Activated T-cell treated with anti-CD3 and anti-CD28 coated beads, Interleukin-2, amount 50 U/mL, for 4 hours (primary cell): Measurements from ENCODE around the gene TMEM209. TPM values are rescaled to one million over a fixed set of nuclear protein-coding genes. Genes with fewer than 3 reads are reported as not detected.

Experiments
- ATAC-seq, 2 donors: fragments of 200-7000 bp; cut with Tn5 transposase; one replicate each; pipeline ENCODE4 v1.10.0; 2021
- DNase-seq: peaks from one replicate; pipeline ENCODE4 v3.0.0-alpha.2; 2020
- H3K27me3 Mint-ChIP-seq: one replicate; pipeline ENCODE4 v1.8.0; 2021; ENCODE audit warnings: low read depth, mixed read lengths
- H3K36me3 Mint-ChIP-seq: one replicate; pipeline ENCODE4 v1.8.0; 2022; ENCODE audit warnings: mixed read lengths; ENCODE audit not compliant: insufficient read depth
- H3K4me1 Mint-ChIP-seq: one replicate; pipeline ENCODE4 v1.8.0; 2021; ENCODE audit warnings: low read depth, mixed read lengths
- H3K4me3 Mint-ChIP-seq: one replicate; pipeline ENCODE4 v1.8.0; 2021; ENCODE audit warnings: mild to moderate bottlenecking, moderate library complexity, mixed read lengths
- H3K9me3 Mint-ChIP-seq: one replicate; pipeline ENCODE4 v1.8.0; 2021; ENCODE audit warnings: mixed read lengths
- total RNA-seq, 3 donors: library from RNA; stranded (reverse); gene quantifications; one replicate each; pipeline ENCODE4 v1.2.1, GENCODE V29; 2021

The TMEM209 gene
- total RNA-seq, 3 donors from 2014 or later, result 44.5 to 46.4 (median 45.0) TPM

DNA sequence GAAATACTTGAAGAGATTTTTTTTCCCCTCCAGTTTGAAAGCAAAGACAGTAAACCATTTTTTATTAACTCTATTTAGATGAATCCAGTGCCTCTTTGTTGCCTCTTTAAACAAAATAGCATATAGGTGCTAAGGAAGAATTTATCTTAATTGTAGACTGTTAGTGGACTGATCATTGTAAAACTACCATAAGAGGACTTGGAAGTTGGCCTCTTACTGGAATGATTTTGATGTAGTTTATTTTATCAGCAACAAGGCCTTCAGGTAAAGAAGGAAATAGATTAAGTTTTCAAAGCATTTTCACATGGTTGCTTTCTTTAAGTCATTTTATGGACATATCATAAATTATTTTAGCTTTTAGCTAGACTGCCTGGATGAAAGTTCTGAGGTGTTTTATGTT lies 81.7 kb downstream of the TMEM209 start:
- Mint-ChIP-seq H3K4me3 (no peak overlapping the region), H3K4me1 (no peaks in the 10 kb centered on the region), H3K36me3 (peaks cover 38% of the 10 kb centered on the region), H3K9me3 (no peaks in the 10 kb centered on the region), H3K27me3 (no peaks in the 10 kb centered on the region)
- no peak for DNase-seq
- no peak for ATAC-seq

DNA sequence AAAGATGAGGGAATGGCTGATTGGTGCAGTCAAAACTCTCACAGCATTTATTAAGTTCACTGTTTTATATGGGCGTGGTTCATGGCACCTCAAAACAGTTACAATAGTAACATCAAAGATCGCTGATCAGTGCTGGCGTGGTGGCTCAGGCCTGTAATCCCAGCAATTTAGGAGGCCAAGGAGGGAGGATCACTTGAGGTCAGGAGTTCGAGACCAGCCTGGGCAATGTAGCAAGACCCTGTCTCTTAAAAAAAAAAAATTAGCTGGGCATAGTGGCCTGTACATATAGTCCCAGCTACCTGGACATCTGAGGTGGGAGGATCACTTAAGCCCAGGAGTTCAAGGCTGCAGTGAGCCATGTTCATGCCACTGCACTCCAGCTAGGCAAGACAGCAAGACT lies 86.4 kb downstream of the TMEM209 start:
- Mint-ChIP-seq H3K4me3 (no peak overlapping the region), H3K9me3 (no peaks in the 10 kb centered on the region), H3K36me3 (peaks cover 27% of the 10 kb centered on the region), H3K4me1 (peaks cover 4% of the 10 kb centered on the region), H3K27me3 (no peaks in the 10 kb centered on the region)
- DNase-seq, result no peak
- ATAC-seq, result no peak

DNA sequence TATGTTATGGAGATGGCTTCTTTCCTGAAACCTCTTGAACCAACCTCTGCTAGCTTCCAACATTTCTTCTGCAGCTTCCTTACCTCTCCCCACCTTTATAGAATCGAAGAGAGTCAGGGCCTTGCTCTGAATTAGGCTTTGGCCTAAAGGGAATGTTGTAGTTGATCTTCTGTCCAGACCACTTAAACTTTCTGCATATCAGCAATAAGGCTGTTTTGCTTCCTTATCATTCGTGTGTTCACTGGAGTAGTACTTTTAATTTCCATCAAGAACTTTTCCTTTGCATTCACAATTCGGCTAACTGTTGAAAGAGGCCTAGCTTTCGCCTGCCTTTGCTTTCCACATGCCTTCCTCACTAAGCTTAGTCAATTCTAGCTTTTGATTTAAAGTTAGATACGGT lies 86.9 kb downstream of the TMEM209 start:
- DNase-seq (no peak), ATAC-seq (no peak)
- no peak overlapping the region for H3K4me3 Mint-ChIP-seq
- no peaks in the 10 kb centered on the region for H3K27me3 Mint-ChIP-seq
- peaks cover 4% of the 10 kb centered on the region for H3K4me1 Mint-ChIP-seq
- no peaks in the 10 kb centered on the region for H3K9me3 Mint-ChIP-seq
- peaks cover 26% of the 10 kb centered on the region for H3K36me3 Mint-ChIP-seq

DNA sequence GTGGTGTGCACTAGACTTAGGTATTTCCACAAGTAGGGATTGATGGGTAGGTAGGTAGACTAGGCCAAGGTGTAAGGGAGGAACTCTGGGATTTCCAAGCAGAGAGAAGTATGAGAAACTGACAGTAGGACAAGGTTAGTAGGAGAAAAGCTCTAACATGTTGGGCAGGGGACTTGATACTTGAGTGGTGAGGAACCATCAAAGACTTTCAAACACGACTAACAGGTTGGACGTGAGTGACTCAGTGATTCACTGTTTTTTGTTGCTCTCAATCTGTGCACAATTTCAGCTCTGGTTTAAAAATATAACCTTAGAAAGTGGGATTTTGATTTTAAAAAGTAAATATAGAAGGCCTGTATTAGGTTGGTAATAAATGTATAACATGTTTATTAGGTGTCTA lies 90.4 kb downstream of the TMEM209 start:
- peaks cover 5% of the 10 kb centered on the region for H3K4me1 Mint-ChIP-seq
- H3K27me3 Mint-ChIP-seq, result no peaks in the 10 kb centered on the region
- peaks cover 14% of the 10 kb centered on the region for H3K36me3 Mint-ChIP-seq
- DNase-seq, result no peak
- no peak overlapping the region for H3K4me3 Mint-ChIP-seq
- no peaks in the 10 kb centered on the region for H3K9me3 Mint-ChIP-seq
- ATAC-seq, result no peak

Other genes with a start within 250 kb of the TMEM209 start
- gene ZC3HC1, start 154.0 kb downstream of the TMEM209 start, total RNA-seq, result 10 to 100 TPM; 24.4 to 27.1 (median 26.8) TPM
- 10 to 100 TPM; 13.1 to 15.4 (median 14.9) TPM for gene KLHDC10, start 134.9 kb downstream of the TMEM209 start, total RNA-seq
- gene SSMEM1, start 2.5 kb upstream of the TMEM209 start, total RNA-seq, result not detected
- 1 to 10 TPM in 1 of 3 donors, under 1 TPM in 2; 0.55 to 1.5 (median 0.87) TPM for gene CPA2, start 61.5 kb upstream of the TMEM209 start, total RNA-seq
- gene CPA4, start 87.8 kb upstream of the TMEM209 start, total RNA-seq, result under 1 TPM in 2 of 3 donors, not detected in 1; 0.18 to 0.29 TPM
- gene CPA5, start 139.4 kb upstream of the TMEM209 start, total RNA-seq, result 1 to 10 TPM in 1 of 3 donors, not detected in 2; 1.0 TPM
- gene CPA1, start 175.1 kb upstream of the TMEM209 start, total RNA-seq, result 10 to 100 TPM in 1 of 3 donors, 1 to 10 TPM in 2; 4.9 to 11.6 (median 7.4) TPM
- gene CEP41, start 235.6 kb upstream of the TMEM209 start, total RNA-seq, result 10 to 100 TPM in 2 of 3 donors, 1 to 10 TPM in 1; 9.5 to 13.9 (median 13.2) TPM